DOHH2 (cell line): ENCODE data around the gene SYNE1.

ENCODE experiments used
- H3F3A ChIP-seq: fragments of 200-600 bp; sonication (generic), shearing (Covaris generic); 2 replicates; pipeline ENCODE4 v1.6.0; 2016; ENCODE audit warnings: antibody characterized with exemption, mild to moderate bottlenecking; ENCODE audit not compliant: control insufficient read depth, insufficient read depth
- H3K27ac ChIP-seq: fragments of 200-600 bp; sonication (generic); 2 replicates; pipeline ENCODE4 v1.5.1; 2014; ENCODE audit warnings: low read depth, mild to moderate bottlenecking, low read length, moderate library complexity
- H3K27me3 ChIP-seq: fragments of 200-600 bp; sonication (generic); 2 replicates; pipeline ENCODE4 v1.6.1; 2014; ENCODE audit warnings: mild to moderate bottlenecking, low read length, mixed read lengths; ENCODE audit not compliant: control insufficient read depth
- H3K36me3 ChIP-seq: fragments of 200-600 bp; sonication (generic); 2 replicates; pipeline ENCODE4 v1.6.1; 2014; ENCODE audit warnings: mild to moderate bottlenecking, low read length, moderate library complexity, mixed read lengths; ENCODE audit not compliant: control insufficient read depth
- H3K4me1 ChIP-seq: fragments of 200-600 bp; sonication (generic); 2 replicates; pipeline ENCODE4 v1.6.1; 2014; ENCODE audit warnings: mild to moderate bottlenecking, low read length, mixed read lengths; ENCODE audit not compliant: control insufficient read depth
- H3K4me2 ChIP-seq: fragments of 200-600 bp; sonication (generic); 2 replicates; pipeline ENCODE4 v1.6.0; 2014; ENCODE audit warnings: mild to moderate bottlenecking, low read length, moderate library complexity
- H3K4me3 ChIP-seq: fragments of 200-600 bp; sonication (generic); 2 replicates; pipeline ENCODE4 v1.5.1; 2014; ENCODE audit warnings: mild to moderate bottlenecking, low read length, mixed read lengths
- H3K79me2 ChIP-seq: fragments of 200-600 bp; sonication (generic); 2 replicates; pipeline ENCODE4 v1.6.1; 2014; ENCODE audit warnings: mild to moderate bottlenecking, low read length, mixed read lengths; ENCODE audit not compliant: control insufficient read depth
- H3K9me2 ChIP-seq: fragments of 200-600 bp; sonication (generic); replicated peaks from 2 replicates; pipeline ENCODE4 v1.6.1; 2014; ENCODE audit warnings: mild to moderate bottlenecking, low read length, mixed read lengths; ENCODE audit not compliant: control insufficient read depth
- H3K9me3 ChIP-seq: fragments of 200-600 bp; sonication (generic); 2 replicates; pipeline ENCODE4 v1.6.1; 2014; ENCODE audit warnings: antibody characterized with exemption, low read length, mixed read lengths; ENCODE audit not compliant: control insufficient read depth, insufficient read depth
- H4K20me1 ChIP-seq: fragments of 200-600 bp; sonication (generic); 2 replicates; pipeline ENCODE4 v1.6.0; 2014; ENCODE audit warnings: low read depth, mild to moderate bottlenecking, antibody characterized with exemption, low read length, moderate library complexity; ENCODE audit not compliant: control insufficient read depth, insufficient read depth
- EZH2phosphoT487 ChIP-seq: fragments of 200-600 bp; sonication (generic); IDR thresholded peaks from 2 replicates; pipeline ENCODE4 v1.6.1; 2017; ENCODE audit warnings: borderline replicate concordance, mild to moderate bottlenecking, antibody characterized with exemption, low read length, moderate library complexity, mixed read lengths
- TF ChIP-seq, protein P1 (sequence below): fragments of 200-600 bp; sonication (generic); IDR thresholded peaks from one replicate; pipeline ENCODE4 v1.5.1; 2014; ENCODE audit warnings: antibody characterized with exemption, mild to moderate bottlenecking, low read depth, low read length; ENCODE audit not compliant: poor library complexity, severe bottlenecking

The SYNE1 gene

DNA sequence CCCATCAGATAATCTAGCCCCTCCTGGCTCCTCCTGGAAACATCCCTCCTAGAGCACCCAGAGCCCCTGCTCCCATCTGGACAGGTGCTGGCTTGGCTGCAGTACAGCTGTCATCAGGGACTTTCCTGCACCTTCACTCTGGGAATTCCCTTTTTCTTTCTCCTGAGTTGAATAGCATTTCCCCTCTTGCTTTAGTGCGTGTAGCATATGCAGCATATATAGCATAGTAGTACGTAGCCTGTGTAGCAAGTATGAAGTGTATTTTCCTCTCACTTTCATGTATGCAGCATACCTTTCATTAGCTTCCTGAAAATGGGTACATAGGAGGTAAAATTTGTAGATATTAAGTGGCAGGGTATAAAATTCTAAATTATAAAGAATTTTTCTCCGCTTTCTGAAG is 476.8 kb downstream of the SYNE1 start:
- H3K9me3 ChIP-seq: no peaks in the 10 kb centered on the region
- no peak overlapping the region for H3K4me3 ChIP-seq
- no peaks in the 10 kb centered on the region for H3F3A ChIP-seq
- no peaks in the 10 kb centered on the region for H4K20me1 ChIP-seq
- H3K27me3 ChIP-seq: no peaks in the 10 kb centered on the region
- H3K4me2 ChIP-seq: no peak overlapping the region
- no peaks in the 10 kb centered on the region for H3K9me2 ChIP-seq
- TF ChIP-seq, protein P1, sequence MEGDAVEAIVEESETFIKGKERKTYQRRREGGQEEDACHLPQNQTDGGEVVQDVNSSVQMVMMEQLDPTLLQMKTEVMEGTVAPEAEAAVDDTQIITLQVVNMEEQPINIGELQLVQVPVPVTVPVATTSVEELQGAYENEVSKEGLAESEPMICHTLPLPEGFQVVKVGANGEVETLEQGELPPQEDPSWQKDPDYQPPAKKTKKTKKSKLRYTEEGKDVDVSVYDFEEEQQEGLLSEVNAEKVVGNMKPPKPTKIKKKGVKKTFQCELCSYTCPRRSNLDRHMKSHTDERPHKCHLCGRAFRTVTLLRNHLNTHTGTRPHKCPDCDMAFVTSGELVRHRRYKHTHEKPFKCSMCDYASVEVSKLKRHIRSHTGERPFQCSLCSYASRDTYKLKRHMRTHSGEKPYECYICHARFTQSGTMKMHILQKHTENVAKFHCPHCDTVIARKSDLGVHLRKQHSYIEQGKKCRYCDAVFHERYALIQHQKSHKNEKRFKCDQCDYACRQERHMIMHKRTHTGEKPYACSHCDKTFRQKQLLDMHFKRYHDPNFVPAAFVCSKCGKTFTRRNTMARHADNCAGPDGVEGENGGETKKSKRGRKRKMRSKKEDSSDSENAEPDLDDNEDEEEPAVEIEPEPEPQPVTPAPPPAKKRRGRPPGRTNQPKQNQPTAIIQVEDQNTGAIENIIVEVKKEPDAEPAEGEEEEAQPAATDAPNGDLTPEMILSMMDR: no peak
- no peak for TF ChIP-seq EZH2phosphoT487
- no peak overlapping the region for H3K27ac ChIP-seq
- H3K79me2 ChIP-seq: 0 out of 2 replicates have a peak, but pooled peaks cover 2% of the 10 kb centered on the region
- peaks cover 66% of the 10 kb centered on the region for H3K36me3 ChIP-seq
- peaks cover 8% of the 10 kb centered on the region for H3K4me1 ChIP-seq

DNA sequence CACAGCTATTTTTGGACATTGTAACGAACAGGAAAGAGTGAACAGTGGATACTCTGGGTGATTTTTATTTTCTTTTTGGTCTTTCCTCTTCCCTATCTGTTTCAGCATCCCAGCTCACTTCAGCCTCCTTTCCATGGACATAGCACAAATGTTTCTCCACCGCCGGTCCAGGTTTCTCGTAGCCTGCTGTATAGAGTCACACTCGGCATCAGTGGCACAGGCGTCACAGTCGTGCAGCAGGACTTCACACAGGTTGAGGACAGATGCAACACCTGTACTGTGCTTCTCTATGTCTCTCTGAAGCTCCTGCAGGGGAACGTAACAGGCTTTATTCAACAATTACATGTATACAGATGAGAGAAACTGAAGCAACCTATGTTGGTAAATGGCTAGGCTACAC is 481.4 kb downstream of the SYNE1 start:
- Histone ChIP-seq H3K4me3 (no peak overlapping the region), H4K20me1 (no peaks in the 10 kb centered on the region), H3K79me2 (no peaks in the 10 kb centered on the region), H3K9me2 (no peaks in the 10 kb centered on the region), H3K4me1 (peaks cover 4% of the 10 kb centered on the region), H3K36me3 (peaks cover 80% of the 10 kb centered on the region), H3K9me3 (no peaks in the 10 kb centered on the region), H3K27ac (no peak overlapping the region), H3K27me3 (no peaks in the 10 kb centered on the region), H3K4me2 (no peak overlapping the region), H3F3A (no peaks in the 10 kb centered on the region)
- TF ChIP-seq, protein P1: no peak
- no peak for TF ChIP-seq EZH2phosphoT487

DNA sequence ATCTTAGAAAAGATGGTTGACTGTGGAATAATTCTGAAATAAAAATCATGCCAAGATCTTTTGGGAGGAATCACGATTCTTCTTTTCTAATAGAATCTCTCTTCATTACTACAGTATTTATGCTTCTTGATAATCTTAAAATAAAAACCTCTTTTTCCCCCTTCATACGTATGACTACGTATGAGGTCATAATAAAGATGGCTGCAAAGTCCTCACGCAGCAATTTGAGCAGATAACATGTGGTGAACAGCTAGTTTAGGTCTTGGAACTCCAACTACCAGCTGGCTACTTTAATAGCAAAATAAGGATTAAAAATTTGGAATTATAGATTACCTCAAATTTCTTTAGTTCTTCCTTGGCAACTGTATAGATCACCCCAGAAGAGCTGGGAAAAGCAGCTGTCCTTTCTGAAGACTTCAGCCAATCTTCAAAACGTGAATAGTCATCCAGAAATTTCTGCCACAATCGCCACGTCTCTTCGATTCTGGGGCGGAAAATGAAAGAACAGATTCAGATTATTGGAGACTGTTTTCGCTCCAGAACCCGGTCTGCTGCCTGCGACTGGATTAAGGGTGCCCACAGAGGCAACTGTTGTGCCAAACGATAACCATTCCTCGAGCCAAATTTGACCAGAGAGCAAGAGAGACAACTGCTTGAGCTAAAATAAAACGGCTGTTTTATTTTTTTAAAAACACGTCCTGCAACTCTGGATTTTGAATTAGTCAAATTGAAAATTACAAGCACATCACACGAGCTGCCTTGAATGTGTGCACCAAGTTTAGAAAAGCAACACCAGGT is 482.4 kb downstream of the SYNE1 start:
- no peaks in the 10 kb centered on the region for H3K9me3 ChIP-seq
- H3K79me2 ChIP-seq: no peaks in the 10 kb centered on the region
- H3F3A ChIP-seq: no peaks in the 10 kb centered on the region
- H3K36me3 ChIP-seq: peaks cover 82% of the 10 kb centered on the region
- H3K4me3 ChIP-seq: no peak overlapping the region
- H3K27me3 ChIP-seq: no peaks in the 10 kb centered on the region
- no peaks in the 10 kb centered on the region for H3K9me2 ChIP-seq
- H3K4me1 ChIP-seq: no peaks in the 10 kb centered on the region
- TF ChIP-seq, protein P1: no peak
- TF ChIP-seq EZH2phosphoT487: no peak
- H3K4me2 ChIP-seq: no peak overlapping the region
- no peak overlapping the region for H3K27ac ChIP-seq
- H4K20me1 ChIP-seq: no peaks in the 10 kb centered on the region
